G401 (cell line): ENCODE measurements around the gene RDH13. TPM values are rescaled to one million over a fixed set of nuclear protein-coding genes. Genes with fewer than 3 reads are reported as not detected.
"Not testable (repeated sequence)": the region's sequence is repeated elsewhere in the genome, so short reads cannot be mapped to it uniquely, and the experiment has no call there.

ENCODE experiments used
- DNase-seq: peaks from one replicate; pipeline ENCODE4 v3.0.0-alpha.2; 2015; ENCODE audit warnings: low spot score
- in situ Hi-C: cut with HindIII; loops from 2 replicates; pipeline ENCODE4 v1.10.0; 2016; ENCODE audit warnings: low sequenced_read_pairs, mixed read lengths
- total RNA-seq: library from RNA; depleted of rRNA; stranded (reverse); fragments of >200 nt; shearing (Covaris generic); gene quantifications from 2 replicates; pipeline ENCODE4 v1.2.3, GENCODE V29; 2014

RDH13 gene
- total RNA-seq, 1 experiment from 2014 or later = 38.9 TPM

DNA sequence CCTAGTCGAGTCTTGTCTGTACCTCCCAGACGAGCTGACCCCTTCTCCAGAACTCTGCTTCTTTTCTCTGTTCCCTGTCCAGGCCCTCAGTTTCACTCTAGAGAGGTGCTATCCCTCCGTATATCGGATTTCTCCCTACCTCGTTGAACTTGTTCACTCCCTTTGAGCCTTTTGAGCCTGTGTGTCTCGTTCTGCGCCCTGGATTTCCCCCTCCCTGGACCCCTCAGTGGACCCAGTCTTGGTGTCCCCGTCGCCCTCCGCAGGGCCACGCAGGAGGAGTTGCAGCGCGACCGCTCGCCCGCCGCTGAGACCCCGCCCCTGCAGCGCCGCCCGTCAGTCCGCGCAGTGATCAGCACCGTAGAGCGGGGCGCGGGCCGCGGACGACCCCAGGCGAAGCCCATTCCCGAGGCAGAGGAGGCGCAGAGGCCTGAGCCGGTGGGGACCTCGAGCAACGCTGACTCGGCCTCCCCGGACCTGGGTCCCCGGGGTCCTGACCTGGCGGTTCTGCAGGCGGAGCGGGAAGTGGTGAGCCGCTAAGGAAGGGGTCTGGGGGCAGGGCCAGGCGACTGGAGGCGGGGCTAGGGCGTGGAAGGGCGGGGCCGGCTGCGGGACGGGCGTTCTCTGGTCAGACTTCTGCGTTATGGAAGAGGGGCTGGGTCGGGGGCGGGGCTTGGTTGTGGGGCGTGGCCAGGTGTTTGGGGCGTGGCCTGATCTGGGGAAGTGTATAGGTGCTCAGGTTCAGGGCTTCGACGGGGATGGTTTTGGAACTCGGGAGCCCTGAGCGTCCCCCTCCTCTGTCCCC lies 18.2 kb upstream of the RDH13 start:
- peak; percentile 24 for DNase-seq
- in situ Hi-C loops = no loop called here

DNA sequence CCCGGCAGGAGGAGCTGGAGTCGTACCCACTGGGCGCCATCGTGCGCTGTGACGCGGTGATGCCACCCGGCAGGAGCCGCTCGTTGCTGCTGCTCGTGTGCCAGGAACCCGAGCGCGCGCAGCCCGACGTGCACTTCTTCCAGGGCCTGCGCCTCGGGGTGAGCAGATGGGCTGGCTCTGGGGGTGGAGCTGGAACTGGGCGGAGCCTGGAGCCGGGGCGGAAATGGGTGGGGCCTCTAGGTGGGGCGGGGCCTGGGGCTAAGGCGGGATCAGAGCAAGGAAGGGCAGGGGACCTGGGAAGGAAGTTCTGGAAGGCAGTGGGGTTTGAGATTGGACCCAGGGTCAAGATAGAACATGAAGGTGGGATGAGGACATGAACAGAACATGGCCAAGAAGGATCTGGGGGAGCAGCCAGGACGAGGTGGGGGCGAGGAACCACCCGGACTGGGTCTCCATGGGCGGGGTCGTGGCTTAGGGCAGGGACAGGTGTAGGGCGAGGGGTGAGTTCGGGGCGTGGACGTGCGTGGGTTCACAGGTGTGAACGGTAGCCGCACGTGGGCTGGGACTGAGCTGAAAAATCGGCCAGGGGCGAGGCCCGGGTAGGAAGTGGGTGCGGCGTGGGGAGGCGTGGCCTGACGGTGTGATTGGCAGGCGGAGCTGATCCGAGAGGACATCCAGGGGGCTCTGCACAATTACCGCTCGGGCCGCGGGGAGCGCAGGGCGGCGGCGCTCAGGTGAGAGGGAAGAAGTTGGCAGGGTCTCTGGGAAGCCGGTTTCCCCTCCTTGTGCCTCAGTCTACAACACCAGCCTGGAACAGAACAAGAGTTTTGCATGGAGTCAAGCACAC lies 17.4 kb upstream of the RDH13 start:
- DNase-seq = no peak
- in situ Hi-C loops = no loop called here

DNA sequence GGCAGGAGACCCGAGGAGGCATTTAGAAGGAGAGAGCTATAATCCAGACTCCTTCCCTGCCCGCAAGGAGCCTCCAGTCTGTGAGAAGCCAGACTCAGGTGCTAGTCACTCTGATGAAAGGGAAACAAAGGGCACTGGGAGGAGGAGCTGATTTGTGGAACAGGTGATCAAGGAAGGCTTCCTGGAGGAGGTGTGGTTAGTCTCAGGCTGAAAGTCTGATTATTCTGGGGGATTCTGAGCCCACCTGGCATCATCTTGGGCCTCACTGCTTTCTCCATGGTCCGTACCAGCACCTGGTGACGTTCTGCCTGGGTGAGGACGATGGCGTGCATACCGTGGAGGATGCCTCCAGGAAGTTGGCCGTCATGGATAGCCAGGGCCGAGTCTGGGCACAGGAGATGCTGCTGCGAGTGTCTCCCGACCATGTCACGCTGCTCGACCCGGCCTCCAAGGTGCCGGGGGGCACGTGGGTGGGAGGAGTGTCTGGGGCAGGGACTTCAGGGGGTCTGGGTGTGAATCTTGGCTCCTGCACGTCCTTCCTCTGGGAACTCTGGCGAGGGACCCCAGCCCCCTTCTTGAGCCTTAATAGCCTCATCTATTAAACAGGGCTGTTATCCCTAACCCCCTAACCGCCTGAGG lies 16.6 kb upstream of the RDH13 start:
- in situ Hi-C loops = no loop called here
- no peak for DNase-seq

DNA sequence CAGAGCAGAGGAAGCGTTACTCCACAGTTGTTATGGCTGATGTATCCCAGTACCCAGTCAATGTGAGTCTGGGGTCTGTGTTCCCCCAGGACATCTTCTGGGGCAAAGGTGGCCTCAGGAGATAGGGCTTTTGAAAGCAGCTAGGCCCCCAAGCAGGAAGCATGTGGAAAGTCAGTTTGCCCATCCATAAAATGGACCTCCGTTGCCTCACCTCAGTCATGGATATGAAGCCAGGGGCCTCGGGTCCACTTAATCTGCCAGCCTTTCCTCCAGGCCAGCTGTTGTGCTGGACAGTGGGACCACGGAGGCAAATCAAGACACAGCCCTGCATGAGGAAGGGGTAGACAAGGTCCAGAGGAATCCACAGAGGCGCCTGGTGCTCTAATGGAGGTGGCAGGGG lies 16.0 kb upstream of the RDH13 start:
- in situ Hi-C loops = no loop called here
- DNase-seq = no peak

DNA sequence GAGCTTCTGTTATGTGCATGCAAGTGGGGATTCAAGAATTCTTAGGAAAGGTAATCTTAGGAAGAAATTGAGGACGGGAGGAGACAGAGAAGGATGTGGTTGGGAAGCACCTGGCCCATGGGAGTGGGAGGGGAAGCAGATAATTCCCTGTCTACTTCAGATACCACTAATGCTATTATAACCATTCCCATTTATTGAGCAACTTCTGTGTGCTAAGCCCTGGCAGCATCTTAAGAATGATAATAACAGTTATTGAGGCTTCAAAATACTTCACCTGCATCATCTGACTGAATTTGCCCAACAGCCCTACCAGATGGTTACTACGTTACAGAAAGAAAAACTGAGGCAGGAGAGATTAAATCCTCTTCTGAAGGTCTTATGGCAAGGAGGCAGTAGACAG lies 14.2 kb upstream of the RDH13 start:
- no peak for DNase-seq
- in situ Hi-C loops = no loop called here

DNA sequence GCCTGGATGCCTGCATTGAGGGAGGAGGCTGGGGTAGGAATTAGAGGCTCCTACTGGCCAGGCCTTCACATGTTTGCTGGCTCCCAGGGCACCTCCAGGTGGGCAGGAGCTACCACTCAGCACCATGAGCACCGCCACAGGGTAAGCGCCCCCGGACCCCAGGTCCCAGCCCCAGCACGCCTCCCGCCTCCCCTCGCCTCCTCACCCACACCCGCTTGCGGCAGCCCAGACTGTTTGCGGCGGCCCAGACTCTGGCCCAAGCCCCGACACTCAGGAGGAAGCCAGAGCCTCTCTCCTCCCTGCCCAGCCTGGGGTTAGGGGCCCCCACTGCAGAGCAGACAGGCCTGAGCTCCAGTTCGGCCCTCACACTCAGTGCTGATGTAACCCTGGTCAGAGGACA lies 13.4 kb upstream of the RDH13 start:
- in situ Hi-C loops = no loop called here
- no peak for DNase-seq

DNA sequence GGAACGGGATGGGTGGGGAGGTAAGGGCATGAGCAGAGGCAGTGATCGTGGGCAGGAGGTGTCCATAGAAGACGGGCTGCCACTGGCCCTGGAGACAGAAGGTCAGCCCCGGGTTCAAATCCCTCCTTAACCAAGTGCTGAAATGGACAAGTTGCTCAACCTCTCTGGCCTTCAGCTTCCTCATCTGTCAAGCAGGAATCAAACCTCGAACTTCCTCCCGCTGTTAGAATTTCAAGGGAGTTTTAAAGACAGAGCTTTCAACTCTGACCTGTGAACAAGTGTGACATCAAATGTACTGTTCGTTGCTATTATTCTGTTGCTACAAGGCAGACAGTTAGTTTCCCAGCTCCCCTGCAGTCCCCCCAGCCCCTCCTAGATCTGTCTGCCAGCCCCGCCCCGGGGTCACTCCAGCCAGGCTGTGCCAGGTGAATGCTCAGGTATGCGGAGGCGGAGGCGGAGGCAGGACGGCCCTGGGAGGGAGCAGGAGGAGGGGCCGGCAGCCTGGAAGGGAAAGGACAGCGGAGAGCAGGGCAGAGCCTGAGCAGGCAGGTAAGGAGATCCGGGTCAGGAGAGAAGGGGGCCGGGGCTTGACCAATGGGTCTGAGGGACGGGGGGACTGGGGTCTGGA lies 12.5 kb upstream of the RDH13 start, which contains the start of gene EPS8L1:
Gene EPS8L1 (plus strand): TSS at position 499 of the 628 bp plus-strand sequence. CDS start 576 bp downstream, outside the sequence.
- in situ Hi-C loops = no loop called here
- no peak for DNase-seq

DNA sequence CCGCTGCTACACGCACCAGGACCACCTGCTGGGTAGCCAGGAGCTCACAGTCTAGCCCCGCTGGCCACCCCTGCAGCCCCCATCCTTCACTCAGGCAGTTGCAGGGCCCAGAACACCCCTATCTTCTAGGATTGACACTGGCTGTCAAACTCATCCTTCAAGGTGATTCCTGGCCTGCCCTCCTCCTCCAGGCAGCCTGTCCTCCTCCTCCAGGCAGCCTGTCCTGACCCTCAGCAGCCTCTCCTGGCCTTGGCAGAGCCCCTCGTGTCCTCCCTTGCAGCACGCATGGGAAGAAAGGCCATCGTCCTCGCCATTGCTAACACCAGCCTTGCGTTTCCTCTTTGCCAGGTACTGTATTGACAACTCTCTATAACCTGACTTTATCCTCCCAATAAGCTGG lies 9.0 kb upstream of the RDH13 start:
- in situ Hi-C loops = no loop called here

DNA sequence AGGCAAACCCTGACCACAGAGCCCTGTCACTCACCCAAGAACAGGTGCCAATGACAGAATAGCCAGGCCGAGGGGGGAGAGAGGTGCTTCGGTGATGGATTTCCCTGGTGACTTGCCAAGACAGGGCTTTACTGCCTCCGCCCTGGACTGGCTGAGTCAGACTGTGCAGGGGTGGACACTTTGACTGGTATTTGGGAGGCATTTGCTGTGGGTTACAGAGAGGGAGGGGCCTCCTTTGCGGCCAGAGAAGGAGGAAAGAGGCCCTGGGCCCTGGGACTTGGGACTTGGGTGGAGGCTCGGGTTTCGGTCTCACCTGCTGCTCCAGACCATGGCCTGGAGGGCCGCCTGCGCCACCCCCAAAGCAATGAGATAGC lies 8.2 kb upstream of the RDH13 start:
- no peak for DNase-seq
- in situ Hi-C loops = no loop called here

More for the DNA sequence above, 9.0 kb upstream of the RDH13 start:
- DNase-seq = no peak

DNA sequence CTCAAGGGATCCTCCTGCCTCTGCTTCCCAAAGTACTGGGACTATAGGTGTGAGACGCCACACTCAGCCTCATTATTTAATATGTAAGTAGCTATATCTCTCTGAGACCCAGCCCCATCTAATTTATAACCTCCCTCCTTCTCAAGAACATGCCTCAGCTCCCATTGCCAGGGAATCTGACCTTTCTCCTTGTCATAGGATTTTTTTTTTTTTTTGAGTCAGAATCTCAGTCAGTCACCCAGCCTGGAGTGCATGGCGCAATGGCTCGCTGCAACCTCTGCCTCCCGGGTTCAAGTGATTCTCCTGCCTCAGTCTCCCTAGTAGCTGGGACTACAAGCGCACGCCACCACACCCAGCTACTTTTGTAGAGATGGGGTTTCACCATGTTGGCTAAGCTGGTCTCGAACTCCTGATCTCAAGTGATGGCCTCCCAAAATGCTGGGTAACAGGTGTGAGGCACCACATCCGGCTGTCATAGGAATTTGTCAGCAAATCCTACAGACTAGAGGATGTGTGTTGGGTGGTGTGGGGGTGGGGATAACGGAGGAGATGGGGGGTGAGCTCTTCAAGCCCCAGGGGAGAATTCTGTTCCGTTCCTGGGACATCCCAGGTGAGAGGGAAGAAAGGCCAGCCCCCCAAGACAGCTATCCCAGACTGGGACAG lies 7.6 kb upstream of the RDH13 start:
- no peak for DNase-seq
- in situ Hi-C loops = no loop called here

DNA sequence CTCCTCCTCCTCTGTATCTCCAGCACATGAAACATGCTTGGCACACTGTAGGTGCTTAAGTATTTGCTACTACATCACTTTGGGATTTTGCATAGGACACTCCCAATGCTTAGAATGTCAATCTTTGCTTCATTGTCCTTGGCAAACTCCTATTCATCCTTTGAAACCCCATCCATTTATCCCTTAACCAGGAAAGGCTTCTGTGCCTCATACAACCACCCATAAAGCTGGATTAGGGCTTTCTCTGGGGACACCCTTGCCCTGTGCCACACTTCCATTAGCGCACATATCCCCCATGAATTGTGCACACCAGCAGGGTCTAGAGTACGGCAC lies 6.9 kb upstream of the RDH13 start:
- no peak for DNase-seq
- in situ Hi-C loops = no loop called here

DNA sequence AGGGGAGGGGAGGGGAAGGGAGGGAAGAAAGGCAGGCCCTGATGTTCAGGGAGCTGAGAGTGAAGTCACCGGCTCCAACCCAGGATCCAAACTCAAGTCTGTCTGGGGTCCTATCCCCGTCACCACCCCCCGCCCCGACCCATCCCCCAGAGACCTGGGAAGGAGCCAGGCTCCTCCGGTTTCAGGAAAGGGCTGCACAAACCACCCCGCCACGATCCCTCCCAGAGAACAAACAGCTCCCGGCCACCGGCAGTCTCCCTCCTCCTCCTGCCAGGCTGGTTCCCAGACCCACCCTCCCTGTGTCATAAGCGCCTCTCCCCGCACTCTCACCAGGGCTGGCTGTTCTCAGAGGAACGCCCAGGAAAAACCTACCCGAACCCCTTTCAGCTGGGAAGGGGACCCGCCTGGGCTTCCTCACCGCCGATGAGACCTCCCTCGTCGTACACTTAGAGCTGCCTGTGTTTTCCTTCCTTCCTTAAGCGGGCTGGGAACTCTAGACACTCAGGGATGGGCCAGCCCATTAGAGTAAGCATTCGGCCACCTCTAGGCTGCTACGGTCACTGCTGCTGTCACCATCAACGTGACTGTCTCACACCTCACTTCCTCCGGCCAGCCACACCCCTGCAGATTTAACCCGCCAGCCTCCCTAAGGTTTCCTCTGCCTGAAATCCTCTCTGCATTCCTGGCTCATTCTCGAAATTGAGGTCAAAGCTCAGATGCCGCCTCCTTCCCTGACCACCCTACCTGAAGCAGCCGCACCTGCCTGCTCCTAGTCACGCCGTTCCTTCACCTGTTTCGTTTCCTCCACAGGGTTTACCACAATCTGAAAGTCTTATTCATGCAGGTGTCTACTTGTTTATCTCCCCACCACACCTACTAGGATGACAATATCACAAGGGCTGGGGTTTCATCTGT lies 6.3 kb upstream of the RDH13 start:
- no peak for DNase-seq
- in situ Hi-C loops = no loop called here

DNA sequence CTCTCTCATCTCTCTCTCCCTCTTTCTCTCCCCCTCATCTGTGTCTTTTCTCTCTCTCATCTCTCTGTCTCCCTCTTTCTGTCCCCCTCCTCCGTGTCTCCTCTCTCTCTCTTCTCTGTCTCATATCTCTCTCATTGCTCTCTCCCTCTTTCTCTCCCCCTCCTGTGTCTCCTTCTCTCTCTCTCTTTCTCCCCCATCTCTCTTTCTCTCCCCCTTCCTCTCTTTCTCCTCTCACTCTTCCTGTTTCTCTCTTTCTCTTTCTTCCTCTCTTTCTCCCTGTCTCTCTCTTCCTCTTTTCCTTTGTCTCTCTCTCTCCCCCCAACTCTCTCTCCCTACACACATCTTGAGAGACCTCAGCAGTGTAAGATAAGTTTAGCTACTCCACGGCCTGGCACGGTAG lies 4.9 kb upstream of the RDH13 start:
- in situ Hi-C loops = no loop called here
- no peak for DNase-seq

DNA sequence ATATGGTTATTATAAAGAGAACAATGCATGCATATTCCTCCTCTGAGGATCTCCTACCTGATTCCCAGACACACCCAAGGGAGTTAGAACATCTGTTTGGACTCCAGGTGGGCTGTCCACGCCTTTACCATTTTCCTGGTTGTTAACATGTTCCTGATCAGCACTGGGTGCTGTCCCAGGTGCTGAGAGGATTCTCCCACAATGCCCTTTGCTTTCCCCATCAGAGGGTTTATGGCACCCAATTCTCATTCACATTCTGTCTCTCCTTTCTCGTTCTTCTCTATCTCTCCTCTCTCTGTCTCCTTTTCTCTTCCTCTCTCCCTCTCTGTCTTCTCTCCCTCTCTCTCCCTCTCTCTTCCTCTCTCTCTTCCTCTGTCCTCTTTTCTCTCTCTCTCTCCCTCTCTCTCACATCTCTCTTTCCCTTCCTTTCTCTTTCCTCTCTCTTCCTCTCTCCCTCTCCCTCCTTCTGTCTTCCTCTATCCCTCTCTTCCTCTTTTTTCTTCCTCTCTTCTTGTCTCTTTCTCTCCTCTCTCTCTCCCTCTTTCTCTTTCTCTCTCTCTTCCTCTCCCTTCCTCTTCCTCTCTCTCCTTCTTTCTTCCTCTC lies 3.3 kb upstream of the RDH13 start:
- DNase-seq = no peak
- in situ Hi-C loops = no loop called here

DNA sequence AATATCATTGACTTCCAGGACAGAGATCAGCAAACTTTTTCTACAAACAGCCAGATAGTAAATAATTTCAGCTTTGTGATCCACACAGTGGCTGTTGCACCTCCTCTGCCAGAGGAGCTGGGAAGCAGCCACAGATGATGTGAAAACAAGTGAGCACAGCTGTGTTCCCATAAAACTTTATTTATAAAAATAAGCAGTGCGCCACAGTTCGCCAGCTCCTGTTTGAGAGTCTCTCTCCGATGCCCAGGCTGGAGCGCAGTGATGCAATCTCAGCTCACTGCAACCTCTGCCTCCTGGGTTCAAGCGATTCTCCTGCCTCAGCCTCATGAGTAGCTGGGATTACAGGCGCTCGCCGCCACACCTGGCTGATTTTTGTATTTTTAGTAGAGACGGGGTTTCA lies 2.6 kb upstream of the RDH13 start:
- DNase-seq, in situ Hi-C loops: not testable (repeated sequence)

DNA sequence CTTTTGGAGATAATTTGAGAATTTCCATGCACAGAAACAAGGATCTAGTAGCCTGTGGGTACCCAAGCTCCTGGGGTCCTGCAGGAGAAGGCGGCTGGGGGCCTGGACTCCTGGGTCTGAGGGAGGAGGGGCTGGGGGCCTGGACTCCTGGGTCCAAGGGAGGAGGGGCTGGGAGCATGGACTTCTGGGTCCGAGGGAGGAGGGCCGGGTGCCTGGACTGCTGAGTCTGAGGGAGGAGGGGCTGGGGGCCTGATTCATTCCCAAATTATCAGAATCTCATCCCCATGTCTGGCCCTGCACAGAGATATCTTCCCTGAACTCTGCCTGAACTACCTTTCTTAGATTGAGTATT lies 520 bp upstream of the RDH13 start:
- in situ Hi-C loops = no loop called here
- DNase-seq = no peak

DNA sequence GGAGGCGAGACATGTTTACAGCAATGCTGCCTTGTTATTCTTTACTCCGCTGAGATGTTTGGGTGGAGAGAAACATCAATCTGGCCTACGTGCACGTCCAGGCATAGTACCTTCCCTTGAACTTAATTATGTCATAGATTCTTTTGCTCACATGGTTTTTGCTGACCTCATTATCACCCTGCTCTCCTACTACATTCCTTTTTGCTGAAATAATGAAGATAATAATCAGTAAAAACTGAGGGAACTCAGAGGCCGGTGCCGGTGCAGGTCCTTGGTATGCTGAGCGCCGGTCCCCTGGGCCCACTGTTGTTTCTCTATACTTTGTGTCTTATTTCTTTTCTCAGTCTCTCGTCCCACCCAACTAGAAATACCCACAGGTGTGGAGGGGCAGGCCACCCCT lies 2.7 kb downstream of the RDH13 start:
- in situ Hi-C loops, DNase-seq: not testable (repeated sequence)
